H1 (cell line): Measurements from ENCODE around the gene ADGRG1. TPM values are rescaled to one million over a fixed set of nuclear protein-coding genes. Genes with fewer than 3 reads are reported as not detected.

Experiments
- CEBPB ChIP-seq: IDR thresholded peaks from 2 replicates; pipeline ENCODE4 v1.6.1; 2012; ENCODE audit warnings: low read depth, low read length
- SIX5 ChIP-seq: IDR thresholded peaks from 2 replicates; pipeline ENCODE4 v1.6.1; 2011; ENCODE audit warnings: mild to moderate bottlenecking, low read depth, low read length
- SP2 ChIP-seq: IDR thresholded peaks from 2 replicates; pipeline ENCODE4 v1.6.1; 2012; ENCODE audit warnings: mild to moderate bottlenecking, low read length, inconsistent platforms
- polyA plus RNA-seq, 7 experiments: library from polyadenylated mRNA; depleted of rRNA in 3 of 7; stranded (reverse) in 5 of 7; unstranded in 2 of 7; fragments of >200 nt in 5 of 7; fragments of 200-250 nt in 2 of 7; gene quantifications; 1 replicate in 5 of 7; 2 replicates in 1 of 7; 4 replicates in 1 of 7; pipeline versions ENCODE4 v1.2.1 to v1.2.3, GENCODE V29; 2011 to 2013; ENCODE audit warnings: missing spikeins in 2 of 7, mixed read lengths in 2 of 7
- total RNA-seq: library from RNA; stranded (reverse); fragmentation: NEBNext Ultra II Directional; extraction: Animal tissue kit (Norgen Biotek cat#: 25700); gene quantifications from 2 replicates; pipeline ENCODE4 v1.2.1, GENCODE V29; 2021

ADGRG1 gene
- total and polyA plus RNA-seq, 2 of the 8 experiments (the other 6 are each of a cell fraction or from before 2014, with no cell fraction given): 1.3 to 2.6 TPM

DNA sequence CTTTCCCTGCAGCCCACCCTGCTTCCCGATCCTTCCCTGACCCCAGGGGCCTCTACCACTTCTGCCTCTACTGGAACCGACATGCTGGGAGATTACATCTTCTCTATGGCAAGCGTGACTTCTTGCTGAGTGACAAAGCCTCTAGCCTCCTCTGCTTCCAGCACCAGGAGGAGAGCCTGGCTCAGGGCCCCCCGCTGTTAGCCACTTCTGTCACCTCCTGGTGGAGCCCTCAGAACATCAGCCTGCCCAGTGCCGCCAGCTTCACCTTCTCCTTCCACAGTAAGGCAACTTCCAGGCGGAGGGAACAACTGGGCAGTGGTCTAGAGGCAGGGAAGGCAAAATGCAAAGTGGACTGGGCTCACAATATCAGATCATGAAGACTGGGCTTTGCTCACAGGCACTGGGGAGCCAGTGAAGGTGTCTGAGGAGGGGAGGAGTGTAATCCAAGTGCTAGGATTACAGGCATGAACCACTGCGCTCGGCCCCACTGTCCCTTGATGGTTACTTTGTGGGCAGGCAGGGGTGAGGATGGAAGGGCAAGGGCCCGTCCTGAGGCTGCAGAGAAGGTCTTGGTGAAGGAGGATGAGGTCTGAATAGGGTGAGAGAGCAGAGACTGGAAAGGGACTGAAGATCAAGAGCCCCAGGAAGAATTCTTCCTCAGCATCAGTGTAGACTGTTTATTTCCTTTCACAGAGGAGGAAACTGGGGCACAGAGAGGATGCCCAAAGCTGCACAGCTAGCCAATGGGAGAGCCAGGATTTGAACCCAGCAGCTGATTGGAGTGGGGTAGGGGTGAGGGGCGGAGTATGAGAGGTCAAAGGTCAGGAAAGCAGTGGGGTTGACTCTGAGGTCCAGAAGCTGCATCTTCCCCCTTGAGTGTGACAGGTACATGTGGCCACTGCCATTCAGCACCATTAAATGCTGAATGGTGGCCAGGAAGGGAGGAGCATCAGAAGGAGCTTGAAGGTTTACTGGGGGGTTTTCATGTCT is 23.2 kb downstream of the ADGRG1 start (continued):
- no peak for TF ChIP-seq SP2
- TF ChIP-seq SIX5: no peak
- TF ChIP-seq CEBPB: no peak
